Adipocyte (in vitro differentiated cells): Measurements from ENCODE around the gene PERM1.
"Not testable (repeated sequence)": the region's sequence is repeated elsewhere in the genome, so short reads cannot be mapped to it uniquely, and the experiment has no call there.

Experiments used
- DNase-seq: peaks from one replicate; pipeline ENCODE4 v3.0.0-alpha.2; 2015; ENCODE audit warnings: low read depth
- H3K27me3 ChIP-seq: replicated peaks from 2 replicates; pipeline ENCODE4 v1.7.0; 2013; ENCODE audit warnings: mild to moderate bottlenecking, low read length, moderate library complexity; ENCODE audit not compliant: control insufficient read depth, insufficient read depth
- H3K36me3 ChIP-seq: 2 replicates; pipeline ENCODE4 v1.7.0; 2013; ENCODE audit warnings: low read length, mild to moderate bottlenecking, moderate library complexity; ENCODE audit not compliant: control insufficient read depth, insufficient read depth, severe bottlenecking
- H3K4me1 ChIP-seq: 2 replicates; pipeline ENCODE4 v1.7.0; 2013; ENCODE audit warnings: mild to moderate bottlenecking, low read length, moderate library complexity; ENCODE audit not compliant: control insufficient read depth, insufficient read depth
- H3K4me3 ChIP-seq: 2 replicates; pipeline ENCODE4 v1.7.0; 2013; ENCODE audit warnings: mild to moderate bottlenecking, low read length, moderate library complexity
- H3K9ac ChIP-seq: 2 replicates; pipeline ENCODE4 v1.7.0; 2013; ENCODE audit warnings: mild to moderate bottlenecking, low read length, moderate library complexity
- H3K9me3 ChIP-seq: 2 replicates; pipeline ENCODE4 v1.7.0; 2013; ENCODE audit warnings: mild to moderate bottlenecking, low read length, moderate library complexity; ENCODE audit not compliant: control insufficient read depth

Gene PERM1

GRCh38 chr1:956636-957035, 25.3 kb downstream of the PERM1 start:
- no peak for DNase-seq
- Histone ChIP-seq H3K36me3 (peaks cover 55% of the 10 kb centered on the region), H3K27me3 (no peaks in the 10 kb centered on the region), H3K4me1 (peaks cover 7% of the 10 kb centered on the region), H3K4me3 (no peak overlapping the region), H3K9me3 (no peaks in the 10 kb centered on the region), H3K9ac (no peak overlapping the region)

GRCh38 chr1:955474-955873, 26.4 kb downstream of the PERM1 start:
- Histone ChIP-seq H3K9me3 (no peaks in the 10 kb centered on the region), H3K4me1 (peaks cover 7% of the 10 kb centered on the region), H3K9ac (no peak overlapping the region), H3K36me3 (peaks cover 66% of the 10 kb centered on the region), H3K4me3 (no peak overlapping the region), H3K27me3 (no peaks in the 10 kb centered on the region)
- DNase-seq, result no peak

- Histone ChIP-seq H3K9me3 (no peaks in the 10 kb centered on the region), H3K27me3 (no peaks in the 10 kb centered on the region), H3K4me1 (peaks cover 7% of the 10 kb centered on the region), H3K9ac (no peak overlapping the region), H3K4me3 (no peak overlapping the region), H3K36me3 (peaks cover 71% of the 10 kb centered on the region)
- DNase-seq, result no peak
These were observed 27.0 kb downstream of the PERM1 start for GRCh38 chr1:954927-955326.

GRCh38 chr1:953524-954320, 28.2 kb downstream of the PERM1 start:
- H3K36me3 ChIP-seq, result peaks cover 83% of the 10 kb centered on the region
- H3K9me3 ChIP-seq, result no peaks in the 10 kb centered on the region
- H3K4me3 ChIP-seq, result no peak overlapping the region
- H3K9ac ChIP-seq, result no peak overlapping the region
- no peaks in the 10 kb centered on the region for H3K27me3 ChIP-seq
- peaks cover 7% of the 10 kb centered on the region for H3K4me1 ChIP-seq
- DNase-seq, result no peak

GRCh38 chr1:952603-953002, 29.3 kb downstream of the PERM1 start:
- Histone ChIP-seq H3K4me1 (peaks cover 4% of the 10 kb centered on the region), H3K9ac (no peak overlapping the region), H3K27me3 (no peaks in the 10 kb centered on the region), H3K4me3 (no peak overlapping the region), H3K9me3 (no peaks in the 10 kb centered on the region), H3K36me3 (peaks cover 92% of the 10 kb centered on the region)
- no peak for DNase-seq

- Histone ChIP-seq H3K27me3 (no peaks in the 10 kb centered on the region), H3K9ac (no peak overlapping the region), H3K36me3 (peaks cover 96% of the 10 kb centered on the region), H3K4me1 (peaks cover under 1% of the 10 kb centered on the region), H3K4me3 (no peak overlapping the region), H3K9me3 (no peaks in the 10 kb centered on the region)
- no peak for DNase-seq
These were observed 29.7 kb downstream of the PERM1 start for GRCh38 chr1:952201-952600.

GRCh38 chr1:951364-951763, 30.5 kb downstream of the PERM1 start:
- Histone ChIP-seq H3K4me1 (no peaks in the 10 kb centered on the region), H3K9me3 (no peaks in the 10 kb centered on the region), H3K36me3 (peaks cover 95% of the 10 kb centered on the region), H3K9ac (no peak overlapping the region), H3K4me3 (no peak overlapping the region), H3K27me3 (no peaks in the 10 kb centered on the region)
- DNase-seq, result peak; percentile 29

- DNase-seq, result no peak
- Histone ChIP-seq H3K27me3 (no peaks in the 10 kb centered on the region), H3K36me3 (peaks cover 90% of the 10 kb centered on the region), H3K9ac (no peak overlapping the region), H3K9me3 (no peaks in the 10 kb centered on the region), H3K4me1 (no peaks in the 10 kb centered on the region), H3K4me3 (no peak overlapping the region)
These were observed 31.0 kb downstream of the PERM1 start for GRCh38 chr1:950881-951280.

GRCh38 chr1:950268-950667, 31.6 kb downstream of the PERM1 start:
- Histone ChIP-seq H3K4me1 (no peaks in the 10 kb centered on the region), H3K9ac (no peak overlapping the region), H3K9me3 (no peaks in the 10 kb centered on the region), H3K4me3 (no peak overlapping the region), H3K27me3 (no peaks in the 10 kb centered on the region), H3K36me3 (peaks cover 88% of the 10 kb centered on the region)
- no peak for DNase-seq

GRCh38 chr1:947958-948357, 33.9 kb downstream of the PERM1 start:
- Histone ChIP-seq H3K9me3 (no peaks in the 10 kb centered on the region), H3K27me3 (no peaks in the 10 kb centered on the region), H3K4me1 (peaks cover 8% of the 10 kb centered on the region), H3K9ac (no peak overlapping the region), H3K4me3 (no peak overlapping the region), H3K36me3 (peaks cover 68% of the 10 kb centered on the region)
- DNase-seq, result no peak

- H3K36me3 ChIP-seq, result peaks cover 57% of the 10 kb centered on the region
- H3K9ac ChIP-seq, result not testable (repeated sequence)
These were observed 35.1 kb downstream of the PERM1 start for GRCh38 chr1:946811-947210.

More at GRCh38 chr1:946811-947210, 35.1 kb downstream of the PERM1 start:
- H3K4me1 ChIP-seq, result peaks cover 10% of the 10 kb centered on the region
- H3K9me3 ChIP-seq, DNase-seq, H3K4me3 ChIP-seq, H3K27me3 ChIP-seq: not testable (repeated sequence)
